Thyroid gland (tissue), 4 donors: Measurements from ENCODE around the gene HECTD3.

Source experiments
- CTCF ChIP-seq, 6 experiments: fragments of 200-600 bp in 3 of 6; fragments of 450-650 bp in 3 of 6; sonication (generic) in 3 of 6; IDR thresholded peaks; one replicate each; pipeline ENCODE4 v1.5.1; 2016 to 2019; ENCODE audit warnings: antibody characterized with exemption in 6 of 6, mild to moderate bottlenecking in 2 of 6, inconsistent platforms in 1 of 6, moderate library complexity in 1 of 6
- POLR2A ChIP-seq, 2 donors: fragments of 450-650 bp; IDR thresholded peaks; one replicate each; pipeline ENCODE4 v1.6.1; 2017; ENCODE audit warnings: antibody characterized with exemption in 2 of 2, mild to moderate bottlenecking in 2 of 2, moderate library complexity in 1 of 2

DNA sequence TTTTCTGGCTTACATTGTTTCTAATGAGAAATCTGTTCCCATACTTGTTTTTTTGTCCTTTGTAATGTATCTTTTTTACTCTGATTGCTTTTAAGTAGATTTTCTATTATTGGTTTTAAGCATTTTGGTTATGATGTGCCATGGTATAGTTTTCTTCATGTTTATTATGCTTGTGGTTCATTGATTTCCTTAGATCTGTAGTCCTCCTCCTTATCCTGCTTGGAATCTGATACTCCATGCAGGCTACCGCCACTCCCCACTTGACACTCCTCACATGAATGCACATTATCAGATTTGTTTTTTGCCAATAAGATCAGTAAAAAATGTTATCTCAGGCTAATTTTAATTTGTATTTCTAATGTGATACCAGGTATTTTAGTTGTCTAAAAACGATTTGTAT is 21.7 kb upstream of the HECTD3 start:
- TF ChIP-seq CTCF (IDR thresholded peaks at IDR 0.05) (no peak), POLR2A (IDR thresholded peaks at IDR 0.05) (no peak)
